Measurements from ENCODE around the gene LGALS9. TPM values are rescaled to one million over a fixed set of nuclear protein-coding genes. Genes with fewer than 3 reads are reported as not detected.
"Not testable (repeated sequence)": the region's sequence is repeated elsewhere in the genome, so short reads cannot be mapped to it uniquely, and the experiment has no call there.

The LGALS9 gene
- total RNA-seq, 1 experiment from 2014 or later = 3.0 TPM

- Mint-ChIP-seq H3K36me3 (ENCODE audit: insufficient read depth, unreplicated experiment) (peaks cover 15% of the 10 kb centered on the region), H3K9me3 (ENCODE audit: unreplicated experiment) (no peaks in the 10 kb centered on the region), H3K27ac (ENCODE audit: unreplicated experiment) (no peak overlapping the region), H3K4me3 (ENCODE audit: unreplicated experiment) (no peak overlapping the region), H3K4me1 (ENCODE audit: low read depth, unreplicated experiment) (no peaks in the 10 kb centered on the region), H3K27me3 (ENCODE audit: insufficient read depth, unreplicated experiment) (no peaks in the 10 kb centered on the region)
- no peak overlapping the region for H3K4me3 ChIP-seq (ENCODE audit: low read depth, low read length)
- H3K27me3 ChIP-seq (replicated peaks; ENCODE audit: control insufficient read depth, insufficient read depth, low read length) = no peaks in the 10 kb centered on the region
- CTCF ChIA-PET = no interaction called here
- no TSS peak for BruUV-seq (replicated peaks)
- no peaks in the 10 kb centered on the region for H3K9me3 ChIP-seq
- POLR2A ChIA-PET = no interaction called here
- intact Hi-C loops (cut with micrococcal nuclease; ENCODE audit: unreplicated experiment) = loop anchor here (10.0 kb wide), 1 partner anchor 413 kb away; no protein-coding TSS in a partner anchor
- TF ChIP-seq CTCF (IDR thresholded peaks at IDR 0.05; ENCODE audit: insufficient read depth in 1 of 2, low read depth in 1 of 2, low read length in 1 of 2, severe bottlenecking in 1 of 2, unreplicated experiment in 1 of 2) = no peak
- no peaks in the 10 kb centered on the region for H3K4me1 ChIP-seq
- no peaks in the 10 kb centered on the region; the same call in 1 of the 2 replicates for H3K36me3 ChIP-seq (ENCODE audit: control insufficient read depth, insufficient read depth, low read length)
- no peak for DNase-seq
Observed at GRCh38 chr17:27627514-27627913, 3.5 kb upstream of the LGALS9 start.

DNA sequence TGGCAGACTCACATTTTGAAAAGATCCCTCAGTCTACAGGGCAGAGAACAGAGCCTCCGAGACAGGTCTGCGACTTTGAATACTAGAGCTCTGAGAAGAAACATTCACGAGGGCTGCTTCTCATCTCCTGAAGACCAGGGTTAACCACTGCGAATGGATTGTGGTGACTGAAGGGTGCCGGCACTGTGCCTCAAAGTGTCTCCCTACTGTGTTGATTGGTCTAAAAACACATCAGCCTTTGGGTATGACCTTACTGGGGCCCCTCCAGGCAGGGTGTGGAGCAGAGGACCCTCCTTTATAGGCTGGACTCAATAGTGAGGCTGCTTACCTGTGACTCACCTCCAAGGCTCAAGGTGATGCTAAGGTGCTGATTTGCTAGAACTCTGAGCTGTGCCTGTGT lies 2.6 kb upstream of the LGALS9 start:
- ChIA-PET POLR2A (no interaction called here), CTCF (interaction anchor here (0.6 to 2.0 kb wide), 2 partner anchors 29 to 161 kb away, joined by 4 to 5 read pairs; no protein-coding TSS in a partner anchor)
- Mint-ChIP-seq H3K4me3 (ENCODE audit: unreplicated experiment) (no peak overlapping the region), H3K27ac (ENCODE audit: unreplicated experiment) (no peak overlapping the region), H3K4me1 (ENCODE audit: low read depth, unreplicated experiment) (no peaks in the 10 kb centered on the region), H3K27me3 (ENCODE audit: insufficient read depth, unreplicated experiment) (no peaks in the 10 kb centered on the region), H3K36me3 (ENCODE audit: insufficient read depth, unreplicated experiment) (peaks cover 9% of the 10 kb centered on the region), H3K9me3 (ENCODE audit: unreplicated experiment) (no peaks in the 10 kb centered on the region)
- Histone ChIP-seq H3K4me1 (no peaks in the 10 kb centered on the region), H3K27me3 (replicated peaks; ENCODE audit: control insufficient read depth, insufficient read depth, low read length) (no peaks in the 10 kb centered on the region), H3K9me3 (no peaks in the 10 kb centered on the region), H3K4me3 (ENCODE audit: low read depth, low read length) (no peak overlapping the region), H3K36me3 (ENCODE audit: control insufficient read depth, insufficient read depth, low read length) (no peaks in the 10 kb centered on the region; the same call in 1 of the 2 replicates)
- no TSS peak for BruUV-seq (replicated peaks)
- intact Hi-C loops (cut with micrococcal nuclease; ENCODE audit: unreplicated experiment) = loop anchor here (10.0 kb wide), 1 partner anchor 414 kb away; no protein-coding TSS in a partner anchor
- DNase-seq = no peak
- TF ChIP-seq CTCF (IDR thresholded peaks at IDR 0.05; ENCODE audit: insufficient read depth in 1 of 2, low read depth in 1 of 2, low read length in 1 of 2, severe bottlenecking in 1 of 2, unreplicated experiment in 1 of 2) = no peak

DNA sequence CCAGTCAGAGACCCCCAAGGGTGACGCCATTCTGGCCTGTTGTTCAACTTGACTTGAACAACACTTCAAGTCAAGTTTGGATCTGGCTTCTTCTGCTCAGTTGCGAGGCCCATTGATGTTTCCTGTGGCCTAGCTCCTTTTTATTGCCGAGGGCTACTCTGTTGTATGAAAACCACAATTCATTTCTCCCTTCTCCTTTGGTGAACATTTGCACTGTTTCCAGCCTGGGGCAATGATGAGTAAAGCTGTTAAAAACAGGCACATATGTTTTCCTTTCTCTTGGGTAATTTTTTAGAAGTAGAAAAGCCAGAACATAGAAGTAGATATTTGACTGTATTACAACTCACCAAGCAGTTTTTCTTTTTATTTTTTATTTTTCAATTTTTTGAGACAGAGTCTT lies 1.7 kb upstream of the LGALS9 start:
- H3K36me3 Mint-ChIP-seq (ENCODE audit: insufficient read depth, unreplicated experiment); H3K9me3 Mint-ChIP-seq (ENCODE audit: unreplicated experiment); H3K4me3 Mint-ChIP-seq (ENCODE audit: unreplicated experiment); H3K4me3 ChIP-seq (ENCODE audit: low read depth, low read length); DNase-seq; H3K27me3 ChIP-seq (replicated peaks; ENCODE audit: control insufficient read depth, insufficient read depth, low read length); H3K4me1 ChIP-seq; H3K4me1 Mint-ChIP-seq (ENCODE audit: low read depth, unreplicated experiment); H3K36me3 ChIP-seq (ENCODE audit: control insufficient read depth, insufficient read depth, low read length); POLR2A ChIA-PET; H3K9me3 ChIP-seq; H3K27ac Mint-ChIP-seq (ENCODE audit: unreplicated experiment); BruUV-seq (replicated peaks); H3K27me3 Mint-ChIP-seq (ENCODE audit: insufficient read depth, unreplicated experiment): not testable (repeated sequence)
- intact Hi-C loops (cut with micrococcal nuclease; ENCODE audit: unreplicated experiment) = loop anchor here (10.0 kb wide), 1 partner anchor 414 kb away; no protein-coding TSS in a partner anchor
- CTCF ChIA-PET = interaction anchor here (0.6 to 2.0 kb wide), 2 partner anchors 30 to 161 kb away, joined by 4 to 5 read pairs; no protein-coding TSS in a partner anchor

- ChIA-PET POLR2A (no interaction called here), CTCF (interaction anchor here (0.8 to 1.9 kb wide), 2 partner anchors 22 to 38 kb away, joined by 3 to 7 read pairs; no protein-coding TSS in a partner anchor)
- H3K27ac Mint-ChIP-seq (ENCODE audit: unreplicated experiment) = no peak overlapping the region
- H3K36me3 ChIP-seq (ENCODE audit: control insufficient read depth, insufficient read depth, low read length) = no peaks in the 10 kb centered on the region
- no peak for DNase-seq
- BruUV-seq (replicated peaks) = no TSS peak
- H3K9me3 ChIP-seq = no peaks in the 10 kb centered on the region
- peaks cover 5% of the 10 kb centered on the region for H3K36me3 Mint-ChIP-seq (ENCODE audit: insufficient read depth, unreplicated experiment)
- no peaks in the 10 kb centered on the region for H3K4me1 ChIP-seq
- no peaks in the 10 kb centered on the region for H3K9me3 Mint-ChIP-seq (ENCODE audit: unreplicated experiment)
- H3K27me3 Mint-ChIP-seq (ENCODE audit: insufficient read depth, unreplicated experiment) = no peaks in the 10 kb centered on the region
- no peaks in the 10 kb centered on the region for H3K27me3 ChIP-seq (replicated peaks; ENCODE audit: control insufficient read depth, insufficient read depth, low read length)
- TF ChIP-seq CTCF (IDR thresholded peaks at IDR 0.05; ENCODE audit: insufficient read depth in 1 of 2, low read depth in 1 of 2, low read length in 1 of 2, severe bottlenecking in 1 of 2, unreplicated experiment in 1 of 2) = no peak
- H3K4me3 Mint-ChIP-seq (ENCODE audit: unreplicated experiment) = no peak overlapping the region
- no peaks in the 10 kb centered on the region for H3K4me1 Mint-ChIP-seq (ENCODE audit: low read depth, unreplicated experiment)
- intact Hi-C loops (cut with micrococcal nuclease; ENCODE audit: unreplicated experiment) = no loop called here
- H3K4me3 ChIP-seq (ENCODE audit: low read depth, low read length) = no peak overlapping the region
Observed at GRCh38 chr17:27631411-27631760, 398 bp downstream of the LGALS9 start.

Data from Caco-2 (cell line).